Central memory CD4-positive, alpha-beta T cell (primary cell): ENCODE data around the gene ENPP3.

Experiments
- DNase-seq: peaks from one replicate; pipeline ENCODE4 v3.0.0; 2022

ENPP3 gene

GRCh38 chr6:131768964-131769363 lies 131.9 kb downstream of the ENPP3 start:
- no peak for DNase-seq

DNA sequence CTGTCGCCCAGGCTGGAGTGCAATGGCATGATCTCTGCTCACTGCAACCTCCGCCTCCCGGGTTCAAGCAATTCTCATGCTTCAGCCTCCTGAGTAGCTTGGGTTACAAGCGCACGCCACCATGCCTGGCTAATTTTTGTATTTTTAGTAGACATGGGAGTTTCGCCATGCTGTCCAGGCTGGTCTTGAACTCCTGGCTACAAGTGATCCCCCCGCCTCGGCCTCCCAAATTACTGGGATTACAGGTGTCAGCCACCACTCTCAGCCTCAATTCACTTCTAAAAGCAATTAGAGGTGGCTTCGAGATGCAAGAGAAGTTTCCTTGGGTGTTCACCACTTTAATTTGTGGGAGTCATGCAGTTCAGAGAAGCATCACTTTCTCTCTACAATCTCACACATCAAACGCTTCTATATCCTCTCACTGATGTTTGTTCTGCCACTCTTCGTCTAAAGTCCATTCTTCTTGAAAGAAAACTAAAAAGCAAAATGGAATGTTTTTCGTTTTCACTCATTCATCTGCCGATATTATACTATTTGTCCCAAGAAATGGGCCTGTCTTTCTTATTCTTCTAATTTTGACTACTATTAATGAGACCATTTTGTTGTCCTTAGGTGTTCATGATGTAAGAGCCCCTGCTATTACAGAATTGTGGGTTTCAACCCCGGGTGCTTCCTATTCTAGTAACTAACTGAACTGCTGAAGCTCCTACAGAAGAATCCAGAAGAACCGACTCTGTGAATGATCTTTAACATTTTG lies 132.5 kb downstream of the ENPP3 start:
- no peak for DNase-seq

GRCh38 chr6:131770776-131771175 lies 133.7 kb downstream of the ENPP3 start:
- DNase-seq = no peak

- DNase-seq = no peak
Measured at GRCh38 chr6:131773284-131773950, 136.3 kb downstream of the ENPP3 start.

- DNase-seq = no peak
Measured at GRCh38 chr6:131775886-131776285, 138.8 kb downstream of the ENPP3 start.

- no peak for DNase-seq
Measured at GRCh38 chr6:131776985-131777384, 139.9 kb downstream of the ENPP3 start.

- no peak for DNase-seq
Measured at GRCh38 chr6:131778169-131778568, 141.1 kb downstream of the ENPP3 start.

DNA sequence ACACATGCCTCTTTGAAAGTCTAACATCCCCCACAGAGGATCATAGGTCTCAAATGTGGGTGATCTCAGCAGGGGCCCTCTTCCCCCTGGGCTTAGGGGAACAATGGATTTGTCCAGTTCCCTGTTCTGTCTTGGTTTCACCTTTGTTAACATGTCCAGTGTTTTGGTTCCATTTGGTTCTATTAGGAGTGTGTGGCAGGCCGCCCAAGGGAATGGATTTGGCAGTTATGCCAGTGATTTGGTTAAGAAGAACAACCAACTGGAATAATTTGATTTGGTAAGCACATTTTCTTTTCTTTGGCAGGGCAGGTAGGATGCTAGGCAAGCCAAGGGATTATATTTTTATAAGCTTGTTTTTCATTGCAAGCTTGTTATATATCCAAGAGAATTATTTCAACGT lies 142.2 kb downstream of the ENPP3 start:
- no peak for DNase-seq

GRCh38 chr6:131780600-131780999 lies 143.5 kb downstream of the ENPP3 start:
- no peak for DNase-seq

GRCh38 chr6:131781687-131782086 lies 144.6 kb downstream of the ENPP3 start:
- DNase-seq = no peak

- no peak for DNase-seq
Measured at GRCh38 chr6:131782764-131783163, 145.7 kb downstream of the ENPP3 start.

- no peak for DNase-seq
Measured at GRCh38 chr6:131784561-131784960, 147.5 kb downstream of the ENPP3 start.

GRCh38 chr6:131787079-131787478 lies 150.0 kb downstream of the ENPP3 start:
- DNase-seq = no peak

- no peak for DNase-seq
Measured at GRCh38 chr6:131787766-131788712, 150.9 kb downstream of the ENPP3 start.

- no peak for DNase-seq
Measured at GRCh38 chr6:131789219-131789618, 152.1 kb downstream of the ENPP3 start.

GRCh38 chr6:131791476-131791875 lies 154.4 kb downstream of the ENPP3 start:
- DNase-seq = no peak

- no peak for DNase-seq
Measured at GRCh38 chr6:131792091-131792496, 155.0 kb downstream of the ENPP3 start.

GRCh38 chr6:131795366-131795765 lies 158.3 kb downstream of the ENPP3 start:
- no peak for DNase-seq
